Measurements from ENCODE around the gene DNM1.

The DNM1 gene

DNA sequence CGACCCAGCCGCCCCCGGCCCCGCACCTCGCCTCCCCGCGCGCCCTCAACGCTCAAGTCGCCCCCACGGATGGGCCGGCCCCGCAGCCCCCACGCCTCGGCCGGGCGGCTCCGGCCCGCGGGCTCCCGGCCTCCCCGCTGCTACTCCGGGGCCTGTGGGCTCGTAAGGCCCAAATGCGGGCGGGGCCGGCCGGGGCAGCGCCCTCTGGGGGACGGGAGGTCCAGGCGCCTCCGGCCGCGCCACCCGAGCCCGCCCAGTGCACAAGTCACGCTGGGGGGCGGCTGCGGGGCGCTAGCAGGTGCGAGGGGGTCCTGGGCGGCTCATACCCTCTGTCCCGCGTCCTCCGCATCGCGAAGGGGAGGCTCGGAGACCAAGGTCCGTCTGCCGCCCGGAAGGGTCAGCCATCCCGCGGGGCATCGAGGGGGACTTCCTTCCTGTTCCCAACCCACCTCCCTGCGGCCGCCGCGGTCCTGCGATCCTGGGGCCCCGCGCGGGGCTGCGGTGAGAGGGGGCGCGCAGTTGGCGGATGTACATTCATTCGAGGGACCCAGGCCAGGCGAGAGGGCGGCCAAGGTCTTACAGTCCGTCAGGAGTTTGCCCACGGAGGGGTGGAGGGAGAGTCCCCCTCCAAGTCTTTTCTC lies 11.7 kb upstream of the DNM1 start, which contains the start of gene CIZ1:
Gene CIZ1 (minus strand): TSS at position 167 of the 641 bp plus-strand sequence. CDS start 715 bp downstream, outside the sequence.
- peak; percentile 86 for DNase-seq (ENCODE audit: extremely low spot score)
- ChIA-PET POLR2A (interaction anchor here (0.6 to 1.4 kb wide), 6 partner anchors 9 to 65 kb away, joined by 3 to 4 read pairs (median 4); no protein-coding TSS in a partner anchor), CTCF (no interaction called here)
- TF ChIP-seq FOXM1 (IDR thresholded peaks at IDR 0.05; ENCODE audit: borderline replicate concordance) (peak; percentile 85), L3MBTL2 (conservative IDR thresholded peaks at IDR 0.05) (peak; percentile 29; the same call in 1 of the 2 replicates), ARNT (IDR thresholded peaks at IDR 0.05) (peak; percentile 48; the same call in 1 of the 2 replicates), CTBP1 (IDR thresholded peaks at IDR 0.05; ENCODE audit: borderline replicate concordance) (no peak)

DNA sequence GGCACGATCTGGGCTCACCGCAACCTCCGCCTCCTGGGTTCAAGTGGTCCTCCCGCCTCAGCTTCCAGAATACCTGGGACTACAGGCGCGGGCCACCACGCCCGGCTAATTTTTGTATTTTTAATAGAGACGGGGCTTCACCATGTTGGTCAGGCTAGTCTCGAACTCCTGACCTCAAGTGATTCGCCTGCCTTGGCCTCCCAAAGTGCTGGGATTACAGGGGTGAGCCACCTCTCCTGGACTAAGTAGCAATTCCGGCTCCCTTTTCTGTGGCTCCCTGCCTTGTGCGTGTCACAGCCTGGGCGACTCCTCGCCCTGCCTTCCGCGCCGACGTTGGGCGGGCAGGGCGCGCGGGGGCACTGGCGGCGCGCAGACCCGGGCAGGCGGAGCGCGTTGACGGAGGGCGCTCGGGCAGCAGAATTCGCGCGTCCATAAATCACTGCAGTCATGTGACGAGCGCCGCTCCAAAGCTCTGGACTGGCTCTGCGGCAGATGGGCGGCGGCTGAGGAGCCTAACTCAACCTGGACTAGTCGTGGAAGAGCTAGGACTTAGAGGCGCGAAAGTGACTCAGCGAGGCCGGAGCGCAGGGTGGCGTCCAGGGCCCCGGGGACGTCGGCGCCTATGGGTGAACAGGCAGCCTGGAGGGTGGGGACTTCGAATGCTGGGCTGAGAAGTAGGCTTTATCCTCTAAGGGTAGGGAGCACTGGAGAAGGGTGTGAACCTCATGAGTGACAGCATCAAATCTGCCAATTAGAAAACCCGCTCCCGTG lies 10.4 kb upstream of the DNM1 start:
- POLR2A ChIA-PET = interaction anchor here (0.6 to 2.0 kb wide), 4 partner anchors 9 to 62 kb away, joined by 3 to 8 read pairs (median 6); partner anchors contain the start of genes BBLN and DNM1
- CTCF ChIA-PET = interaction anchor here (0.5 to 1.5 kb wide), 7 partner anchors 9 to 1826 kb away, joined by 3 to 5 read pairs (median 3); partner anchors contain the start of gene DNM1
- TF ChIP-seq, protein P1, sequence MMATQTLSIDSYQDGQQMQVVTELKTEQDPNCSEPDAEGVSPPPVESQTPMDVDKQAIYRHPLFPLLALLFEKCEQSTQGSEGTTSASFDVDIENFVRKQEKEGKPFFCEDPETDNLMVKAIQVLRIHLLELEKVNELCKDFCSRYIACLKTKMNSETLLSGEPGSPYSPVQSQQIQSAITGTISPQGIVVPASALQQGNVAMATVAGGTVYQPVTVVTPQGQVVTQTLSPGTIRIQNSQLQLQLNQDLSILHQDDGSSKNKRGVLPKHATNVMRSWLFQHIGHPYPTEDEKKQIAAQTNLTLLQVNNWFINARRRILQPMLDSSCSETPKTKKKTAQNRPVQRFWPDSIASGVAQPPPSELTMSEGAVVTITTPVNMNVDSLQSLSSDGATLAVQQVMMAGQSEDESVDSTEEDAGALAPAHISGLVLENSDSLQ (IDR thresholded peaks at IDR 0.05) = peak; percentile 98
- TF ChIP-seq FOXM1 (IDR thresholded peaks at IDR 0.05; ENCODE audit: borderline replicate concordance) = no peak
- no peak for TF ChIP-seq HDGF (IDR thresholded peaks at IDR 0.05; ENCODE audit: borderline replicate concordance)
- TF ChIP-seq ARNT (IDR thresholded peaks at IDR 0.05) = peak; percentile 86; the same call in 1 of the 2 replicates
- TF ChIP-seq L3MBTL2 (conservative IDR thresholded peaks at IDR 0.05) = peak; percentile 92
- peak; percentile 88 for DNase-seq (ENCODE audit: extremely low spot score)

DNA sequence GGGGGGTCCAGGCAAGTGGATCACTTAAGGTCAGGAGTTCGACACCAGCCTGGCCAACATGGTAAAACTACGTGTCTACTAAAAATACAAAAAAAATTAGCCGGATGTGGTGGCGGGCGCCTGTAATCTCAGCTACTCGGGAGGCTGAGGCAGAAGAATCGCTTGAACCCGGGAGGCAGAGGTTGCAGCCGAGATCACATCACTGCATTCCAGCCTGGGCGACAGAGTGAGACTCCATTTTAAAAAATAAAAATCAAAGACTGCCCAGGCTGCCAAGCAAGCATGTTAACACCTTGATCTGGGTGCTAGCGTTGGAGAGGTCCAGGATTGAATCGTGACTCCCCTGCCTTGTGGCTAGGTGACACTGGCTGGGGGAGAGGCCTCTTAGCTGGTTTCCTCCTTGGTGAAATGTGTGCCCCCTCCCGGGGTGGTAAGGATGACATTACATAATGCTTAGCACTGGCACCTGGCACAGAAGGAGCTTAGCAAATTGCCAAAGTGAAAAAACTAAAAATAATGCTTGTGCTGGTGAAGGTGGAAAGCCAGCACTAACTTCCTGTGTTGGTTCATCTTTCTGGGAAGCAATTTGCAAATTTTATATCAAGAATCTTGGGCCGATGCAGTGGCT lies 9.6 kb upstream of the DNM1 start:
- DNase-seq (ENCODE audit: extremely low spot score) = no peak
- POLR2A ChIA-PET = interaction anchor here (0.6 to 2.0 kb wide), 4 partner anchors 10 to 62 kb away, joined by 3 to 8 read pairs (median 6); partner anchors contain the start of genes BBLN and DNM1
- TF ChIP-seq ZNF384 (IDR thresholded peaks at IDR 0.05) (no peak), FOXK2 (IDR thresholded peaks at IDR 0.05) (no peak), SP1 (IDR thresholded peaks at IDR 0.05) (no peak), LEF1 (IDR thresholded peaks at IDR 0.05; ENCODE audit: borderline replicate concordance) (no peak), ELF4 (IDR thresholded peaks at IDR 0.05) (no peak)
- TF ChIP-seq, protein P1 (IDR thresholded peaks at IDR 0.05) = no peak
- CTCF ChIA-PET = interaction anchor here (0.5 to 1.5 kb wide), 6 partner anchors 9 to 111 kb away, joined by 3 to 5 read pairs (median 3); partner anchors contain the start of gene DNM1

DNA sequence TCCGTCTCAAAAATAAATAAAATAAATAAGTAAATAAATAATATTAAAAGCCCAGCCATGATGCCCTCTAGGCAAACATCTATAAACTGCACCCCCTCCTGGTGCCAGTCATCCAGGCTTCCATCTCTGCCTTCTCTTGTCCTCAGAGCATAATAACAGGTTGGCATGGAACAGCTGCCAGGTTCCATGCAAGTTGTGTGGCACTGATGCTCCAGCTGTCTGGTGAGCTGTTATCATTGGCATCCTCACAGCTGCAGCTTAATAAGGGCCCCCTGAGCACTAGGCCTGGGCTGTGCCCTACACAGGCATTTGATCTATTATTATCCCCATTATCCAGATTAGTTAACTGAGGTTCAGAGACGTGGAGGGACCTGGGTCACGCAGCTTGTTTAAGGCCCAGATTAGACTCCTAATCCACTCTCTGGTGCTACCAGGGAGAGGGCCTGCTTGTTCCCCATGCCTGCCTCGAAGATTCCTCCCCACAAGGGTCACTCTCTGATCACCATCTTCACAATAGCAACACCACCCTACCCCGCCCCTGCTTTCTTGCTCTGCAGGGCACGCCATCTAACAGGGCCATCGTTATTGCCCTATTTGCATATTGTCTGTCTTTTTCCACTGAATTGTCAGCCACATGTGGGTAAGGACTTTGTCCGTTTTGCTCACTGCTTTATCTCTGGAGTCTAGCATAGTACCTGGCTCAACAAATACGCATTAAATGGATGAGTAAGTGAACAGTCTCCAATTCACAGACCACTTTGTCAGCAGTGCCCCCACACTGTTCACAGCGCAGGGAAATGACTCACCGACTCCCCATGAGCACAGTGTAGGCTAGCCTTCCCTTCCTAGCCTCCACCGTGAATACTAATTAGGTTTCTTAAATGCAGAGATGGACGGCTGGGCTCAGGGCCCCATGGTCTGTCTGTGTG lies 1.5 kb upstream of the DNM1 start:
- POLR2A ChIA-PET = interaction anchor here (0.6 kb wide), 1 partner anchor 632 kb away, joined by 3 read pairs; no protein-coding TSS in a partner anchor
- TF ChIP-seq NFRKB (IDR thresholded peaks at IDR 0.05) (no peak), HDGF (IDR thresholded peaks at IDR 0.05; ENCODE audit: borderline replicate concordance) (no peak), L3MBTL2 (conservative IDR thresholded peaks at IDR 0.05) (no peak), ARNT (IDR thresholded peaks at IDR 0.05) (no peak), SP1 (IDR thresholded peaks at IDR 0.05) (no peak), BHLHE40 (IDR thresholded peaks at IDR 0.05; ENCODE audit: borderline replicate concordance) (no peak), LEF1 (IDR thresholded peaks at IDR 0.05; ENCODE audit: borderline replicate concordance) (no peak), CTBP1 (IDR thresholded peaks at IDR 0.05; ENCODE audit: borderline replicate concordance) (no peak), ZNF384 (IDR thresholded peaks at IDR 0.05) (no peak), FOXK2 (IDR thresholded peaks at IDR 0.05) (no peak)
- DNase-seq (ENCODE audit: extremely low spot score) = no peak
- CTCF ChIA-PET = no interaction called here

DNA sequence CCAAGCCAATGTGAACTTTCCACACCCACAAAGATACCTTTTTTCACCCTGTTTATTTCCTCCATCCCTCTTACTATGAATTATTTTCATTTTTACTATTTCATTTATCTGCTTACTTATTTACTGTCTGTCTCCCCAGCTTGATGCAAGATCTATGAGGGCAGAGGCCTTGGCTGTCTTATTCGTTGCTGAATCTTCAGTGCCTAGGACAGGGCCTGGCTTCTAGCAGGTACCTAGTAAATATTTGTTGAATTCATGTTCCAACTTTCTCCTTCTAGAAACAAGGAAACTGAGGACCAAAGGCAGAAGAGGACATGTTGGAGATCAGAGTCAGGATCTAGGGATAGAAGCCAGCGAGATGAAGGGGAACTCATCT lies 543 bp upstream of the DNM1 start:
- POLR2A ChIA-PET = no interaction called here
- CTCF ChIA-PET = no interaction called here
- no peak for TF ChIP-seq SP1 (IDR thresholded peaks at IDR 0.05)
- no peak for TF ChIP-seq FOXK2 (IDR thresholded peaks at IDR 0.05)
- TF ChIP-seq CTBP1 (IDR thresholded peaks at IDR 0.05; ENCODE audit: borderline replicate concordance) = no peak
- no peak for TF ChIP-seq FOXA1 (IDR thresholded peaks at IDR 0.05)
- TF ChIP-seq SUZ12 (IDR thresholded peaks at IDR 0.05) = no peak
- no peak for TF ChIP-seq TARDBP (IDR thresholded peaks at IDR 0.05)
- TF ChIP-seq, protein P1 (IDR thresholded peaks at IDR 0.05) = no peak
- TF ChIP-seq NFRKB (IDR thresholded peaks at IDR 0.05) = no peak
- TF ChIP-seq BHLHE40 (IDR thresholded peaks at IDR 0.05; ENCODE audit: borderline replicate concordance) = no peak
- TF ChIP-seq ELF4 (IDR thresholded peaks at IDR 0.05) = no peak
- no peak for TF ChIP-seq ZNF384 (IDR thresholded peaks at IDR 0.05)
- no peak for TF ChIP-seq LEF1 (IDR thresholded peaks at IDR 0.05; ENCODE audit: borderline replicate concordance)
- TF ChIP-seq ARNT (IDR thresholded peaks at IDR 0.05) = no peak
- no peak for DNase-seq (ENCODE audit: extremely low spot score)

All from HEK293T (cell line).